Astrocyte of the cerebellum (primary cell): Measurements from ENCODE around the gene LRRC71.

ENCODE experiments used
- DNase-seq: peaks from one replicate; pipeline ENCODE4 v3.0.0-alpha.2; 2011; ENCODE audit warnings: low read depth
- H3K4me3 ChIP-seq: 2 replicates; pipeline ENCODE4 v1.5.1; 2011; ENCODE audit warnings: mild to moderate bottlenecking, low read depth, low read length, moderate library complexity
- CTCF ChIP-seq: IDR thresholded peaks from 2 replicates; pipeline ENCODE4 v1.5.1; 2012; ENCODE audit warnings: low read length, low read depth, moderate library complexity, mild to moderate bottlenecking; ENCODE audit errors: missing control alignments
- in situ Hi-C: cut with HindIII; loops from 2 replicates; pipeline ENCODE4 v1.10.0; 2017; ENCODE audit warnings: low sequenced_read_pairs

The LRRC71 gene

DNA sequence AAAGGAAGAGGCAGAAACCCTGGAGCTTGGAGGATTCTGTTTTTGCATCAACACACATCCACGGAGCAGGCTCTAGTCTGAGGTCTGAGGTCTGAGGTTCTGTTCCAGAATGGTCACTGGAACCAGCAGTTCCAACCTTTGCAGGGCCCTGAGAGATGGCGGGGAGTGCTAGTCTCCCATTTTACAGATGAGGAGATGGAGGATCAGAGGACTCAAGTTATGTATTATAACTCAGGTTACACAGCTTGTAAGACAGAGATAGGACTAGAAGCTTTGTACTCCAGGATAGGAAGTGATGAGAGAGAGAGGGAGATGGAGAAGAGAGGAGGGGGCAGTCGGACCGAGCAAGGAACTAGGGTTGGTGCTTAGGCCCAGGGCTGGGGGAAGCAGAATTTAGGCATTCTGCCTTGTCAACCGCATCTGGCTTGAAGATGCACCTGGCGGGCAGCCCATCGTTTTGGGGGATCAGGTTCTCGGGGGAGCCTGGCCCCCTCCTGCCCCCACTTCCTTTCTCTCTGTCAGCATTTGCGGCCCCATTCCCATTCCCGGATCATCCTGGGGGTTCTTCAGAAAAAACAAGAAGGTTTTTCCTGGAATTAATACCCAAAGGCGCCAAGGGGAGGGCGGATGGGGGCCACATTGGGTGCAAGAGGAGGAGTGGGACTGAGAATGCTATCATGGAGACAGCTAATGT lies 21.3 kb upstream of the LRRC71 start:
- no peak for TF ChIP-seq CTCF
- in situ Hi-C loops: no loop called here
- no peak for DNase-seq

DNA sequence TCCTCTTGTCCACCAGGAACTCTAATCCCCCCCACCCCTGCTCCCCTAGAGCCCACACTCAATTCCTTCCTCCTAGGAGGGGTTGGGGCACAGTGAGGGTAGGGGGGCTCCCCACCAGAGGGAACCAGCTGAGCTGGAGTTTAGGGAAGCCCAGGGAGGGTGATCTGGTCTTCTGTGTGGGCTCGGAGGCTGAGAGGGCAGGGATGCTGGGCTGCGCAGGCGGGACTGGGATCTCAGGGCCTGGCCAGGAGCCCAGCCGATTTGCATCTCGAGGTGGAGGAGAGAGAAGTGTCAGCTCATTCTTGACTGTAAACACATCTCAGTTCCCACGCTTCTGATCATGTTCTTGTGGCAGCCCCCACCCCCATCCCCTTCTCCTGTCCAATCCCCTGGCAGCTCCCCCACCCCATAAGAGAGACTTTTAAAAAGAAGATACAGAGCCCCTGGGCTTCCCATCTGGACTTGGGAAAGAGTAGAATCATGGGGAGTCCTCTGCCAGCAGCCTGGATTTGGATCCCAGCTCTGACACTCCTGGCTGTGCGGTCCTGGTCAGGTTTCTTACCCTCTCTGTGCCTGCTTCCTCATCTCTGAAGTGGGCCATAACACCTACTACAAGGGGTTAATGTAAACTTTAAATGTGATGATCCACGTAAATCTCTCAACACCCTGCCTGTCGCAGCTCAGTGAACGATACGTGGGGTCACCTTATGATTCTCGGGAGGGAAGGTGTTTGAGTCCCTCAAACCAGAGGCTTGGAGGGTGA lies 20.3 kb upstream of the LRRC71 start:
- TF ChIP-seq CTCF: no peak
- in situ Hi-C loops: no loop called here
- no peak overlapping the region for H3K4me3 ChIP-seq
- no peak for DNase-seq

More for the DNA sequence above, 21.3 kb upstream of the LRRC71 start:
- H3K4me3 ChIP-seq: no peak overlapping the region

DNA sequence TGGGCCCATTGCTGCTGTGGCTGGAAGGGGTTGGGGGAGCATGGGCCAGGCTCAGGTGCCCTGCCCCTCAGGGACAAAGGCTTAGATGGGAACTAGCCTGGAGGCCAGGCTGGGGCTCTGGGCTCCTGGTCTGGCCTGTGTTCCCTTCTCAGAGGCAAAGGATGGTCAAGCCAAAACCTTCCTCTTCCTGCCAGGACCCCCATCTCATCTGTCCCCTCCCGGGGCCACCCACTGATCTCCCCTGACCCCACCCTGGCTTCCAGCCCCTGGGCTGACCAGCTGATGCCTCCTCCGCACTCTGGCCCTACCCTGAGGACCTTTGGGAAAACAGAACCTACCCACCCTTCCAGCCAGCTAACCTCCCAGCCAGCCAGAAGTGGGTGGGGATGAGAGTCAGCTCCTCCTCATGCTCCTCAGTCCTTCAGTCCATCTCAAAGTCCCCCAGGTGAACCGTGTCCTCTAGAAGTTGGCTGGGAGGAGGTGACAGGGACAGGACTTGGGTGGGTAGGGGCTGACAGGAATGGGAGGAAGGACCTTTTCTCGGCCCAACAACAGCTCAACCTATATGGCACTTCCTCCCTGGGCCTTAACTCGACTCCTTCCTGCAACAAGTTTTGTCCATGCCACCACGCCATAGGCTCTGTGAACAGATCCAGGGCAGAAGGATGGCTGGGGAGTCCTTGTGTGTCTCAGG lies 19.4 kb upstream of the LRRC71 start:
- no peak overlapping the region for H3K4me3 ChIP-seq
- no peak for DNase-seq
- in situ Hi-C loops: no loop called here
- no peak for TF ChIP-seq CTCF

- no peak for DNase-seq
- in situ Hi-C loops: no loop called here
- no peak overlapping the region for H3K4me3 ChIP-seq
- TF ChIP-seq CTCF: no peak
Observed at GRCh38 chr1:156901590-156901900, 18.9 kb upstream of the LRRC71 start.

GRCh38 chr1:156901966-156902915 lies 18.2 kb upstream of the LRRC71 start:
- DNase-seq: no peak

More at GRCh38 chr1:156901966-156902915, 18.2 kb upstream of the LRRC71 start:
- H3K4me3 ChIP-seq: no peak overlapping the region
- TF ChIP-seq CTCF: no peak
- in situ Hi-C loops: no loop called here
